Neuronal stem cell (in vitro differentiated cells): ENCODE measurements around the gene PFDN6.

Source experiments
- DNase-seq: peaks from one replicate; pipeline ENCODE4 v3.0.0-alpha.2; 2013; ENCODE audit warnings: low spot score
- H2AFZ ChIP-seq: one replicate; pipeline ENCODE4 v1.6.1; 2013; ENCODE audit warnings: mild to moderate bottlenecking, low read length, inconsistent platforms
- H2AK5ac ChIP-seq: 2 replicates; pipeline ENCODE4 v1.6.1; 2013; ENCODE audit warnings: low read depth, mild to moderate bottlenecking, inconsistent platforms, low read length, moderate library complexity, mixed read lengths
- H2BK120ac ChIP-seq: 2 replicates; pipeline ENCODE4 v1.6.1; 2013; ENCODE audit warnings: low read depth, mild to moderate bottlenecking, inconsistent platforms, low read length, moderate library complexity, mixed read lengths
- H2BK12ac ChIP-seq: one replicate; pipeline ENCODE4 v1.6.1; 2013; ENCODE audit warnings: low read length, inconsistent platforms
- H2BK15ac ChIP-seq: 2 replicates; pipeline ENCODE4 v1.6.1; 2013; ENCODE audit warnings: mild to moderate bottlenecking, low read length, inconsistent platforms, mixed read lengths
- H2BK5ac ChIP-seq: one replicate; pipeline ENCODE4 v1.6.1; 2013; ENCODE audit warnings: inconsistent platforms, mild to moderate bottlenecking, low read length, moderate library complexity
- H3K14ac ChIP-seq: one replicate; pipeline ENCODE4 v1.6.1; 2013; ENCODE audit warnings: low read length, inconsistent platforms
- H3K18ac ChIP-seq: 2 replicates; pipeline ENCODE4 v1.6.1; 2013; ENCODE audit warnings: low read length, inconsistent platforms
- H3K23ac ChIP-seq: 2 replicates; pipeline ENCODE4 v1.6.1; 2013; ENCODE audit warnings: low read depth, mild to moderate bottlenecking, mixed read lengths, low read length, inconsistent platforms; ENCODE audit not compliant: poor library complexity
- H3K27ac ChIP-seq: replicated peaks from 3 replicates; pipeline ENCODE4 v1.5.1; 2013; ENCODE audit warnings: low read length, inconsistent platforms
- H3K27me3 ChIP-seq, 3 experiments: 2 replicates each; pipeline ENCODE4 v1.6.1; 2013; ENCODE audit warnings: low read length in 3 of 3, mild to moderate bottlenecking in 2 of 3, inconsistent platforms in 1 of 3, low read depth in 1 of 3, mixed read lengths in 1 of 3, moderate library complexity in 1 of 3; ENCODE audit not compliant: control insufficient read depth in 3 of 3, insufficient read depth in 3 of 3
- H3K36me3 ChIP-seq, 2 donors: replicated peaks in 1 of 2; 2 replicates each; pipeline ENCODE4 v1.6.1; 2013; ENCODE audit warnings: low read length in 2 of 2; ENCODE audit not compliant: control insufficient read depth in 2 of 2, insufficient read depth in 2 of 2
- H3K4ac ChIP-seq: 2 replicates; pipeline ENCODE4 v1.6.1; 2013; ENCODE audit warnings: inconsistent platforms, mild to moderate bottlenecking, low read length, moderate library complexity
- H3K4me1 ChIP-seq, 2 donors: 1 replicate in 1 of 2; 2 replicates in 1 of 2; pipeline ENCODE4 v1.6.1; 2013; ENCODE audit warnings: low read length in 2 of 2, low read depth in 1 of 2; ENCODE audit not compliant: control insufficient read depth in 2 of 2, insufficient read depth in 1 of 2
- H3K4me2 ChIP-seq: one replicate; pipeline ENCODE4 v1.6.1; 2013; ENCODE audit warnings: mild to moderate bottlenecking, low read length, inconsistent platforms; ENCODE audit not compliant: insufficient read depth, poor library complexity, severe bottlenecking
- H3K4me3 ChIP-seq, 2 donors: 2 replicates each; pipeline ENCODE4 v1.5.1; 2013; ENCODE audit warnings: low read length in 2 of 2, mild to moderate bottlenecking in 2 of 2, inconsistent platforms in 1 of 2, moderate library complexity in 1 of 2
- H3K79me1 ChIP-seq: one replicate; pipeline ENCODE4 v1.6.1; 2013; ENCODE audit warnings: low read depth, mild to moderate bottlenecking, inconsistent platforms, low read length, moderate library complexity
- H3K9ac ChIP-seq: one replicate; pipeline ENCODE4 v1.6.1; 2013; ENCODE audit warnings: mild to moderate bottlenecking, low read depth, low read length, inconsistent platforms; ENCODE audit not compliant: poor library complexity
- H3K9me3 ChIP-seq, 2 donors: replicated peaks in 1 of 2; 2 replicates each; pipeline versions ENCODE3 to v1.6.1; 2013; ENCODE audit warnings: low read length in 2 of 2, mild to moderate bottlenecking in 2 of 2, inconsistent platforms in 1 of 2, low read depth in 1 of 2, mixed read lengths in 1 of 2, moderate library complexity in 1 of 2; ENCODE audit not compliant: control insufficient read depth in 2 of 2, insufficient read depth in 1 of 2
- H4K8ac ChIP-seq: one replicate; pipeline ENCODE4 v1.6.1; 2013; ENCODE audit warnings: low read depth, mild to moderate bottlenecking, inconsistent platforms, low read length, moderate library complexity
- H4K91ac ChIP-seq: one replicate; pipeline ENCODE4 v1.6.1; 2013; ENCODE audit warnings: low read length, low read depth, mild to moderate bottlenecking, inconsistent platforms; ENCODE audit not compliant: poor library complexity
- WGBS, 2 donors: extraction: QIAGEN DNeasy Blood & Tissue Kit; methylation state at CpG; one replicate each; pipeline ENCODE4 v1.1.7; 2013; ENCODE audit warnings: missing lambda C conversion rate in 2 of 2, mixed read lengths in 1 of 2; ENCODE audit not compliant: insufficient read length in 2 of 2, insufficient replicate concordance in 1 of 2; ENCODE audit errors: extremely low coverage in 2 of 2; 5-methylcytosine and 5-hydroxymethylcytosine counted together

PFDN6 gene

GRCh38 chr6:33295621-33296369, 6.4 kb downstream of the PFDN6 start:
- H4K91ac ChIP-seq, result no peak overlapping the region
- no peak overlapping the region for H3K4me3 ChIP-seq
- DNase-seq, result no peak
- H3K14ac ChIP-seq, result no peak overlapping the region
- H2BK12ac ChIP-seq, result no peak overlapping the region
- H3K4ac ChIP-seq, result no peak overlapping the region
- no peak overlapping the region for H2AK5ac ChIP-seq
- H4K8ac ChIP-seq, result no peak overlapping the region
- no peak overlapping the region for H3K9ac ChIP-seq
- peaks cover 5 to 6% of the 10 kb centered on the region in 2 donors for H3K4me1 ChIP-seq
- no peak overlapping the region for H2BK120ac ChIP-seq
- H3K9me3 ChIP-seq, result no peaks in the 10 kb centered on the region
- H3K23ac ChIP-seq, result no peak overlapping the region
- H2AFZ ChIP-seq, result no peak overlapping the region
- no peak overlapping the region for H3K4me2 ChIP-seq
- H3K27me3 ChIP-seq, result no peaks in the 10 kb centered on the region
- H2BK5ac ChIP-seq, result no peak overlapping the region
- H3K79me1 ChIP-seq, result peaks cover 6% of the 10 kb centered on the region
- WGBS, 2 donors, result no CpG with 5 or more reads among the region's 15 CpGs
- no peak overlapping the region for H2BK15ac ChIP-seq
- no peak overlapping the region for H3K27ac ChIP-seq
- H3K18ac ChIP-seq, result no peak overlapping the region
- peaks cover 20 to 60% of the 10 kb centered on the region in 2 donors for H3K36me3 ChIP-seq

GRCh38 chr6:33296797-33297405, 7.5 kb downstream of the PFDN6 start:
- peaks cover 6% of the 10 kb centered on the region for H3K79me1 ChIP-seq
- peak overlapping the region; percentile 76 for H3K27ac ChIP-seq
- H3K18ac ChIP-seq, result peak overlapping the region; percentile 84
- H2AFZ ChIP-seq, result peak overlapping the region; percentile 78
- peak overlapping the region; percentile 5 for H3K23ac ChIP-seq
- H3K36me3 ChIP-seq, result peaks cover 12 to 58% of the 10 kb centered on the region in 2 donors
- no peak overlapping the region for H2BK120ac ChIP-seq
- H3K4me2 ChIP-seq, result peak overlapping the region; percentile 79
- H2BK12ac ChIP-seq, result peak overlapping the region; percentile 77
- H3K14ac ChIP-seq, result no peak overlapping the region
- peak overlapping the region; percentile 83 for H2BK5ac ChIP-seq
- DNase-seq, result no peak
- H4K8ac ChIP-seq, result peak overlapping the region; percentile 53
- H4K91ac ChIP-seq, result no peak overlapping the region
- peak overlapping the region; percentile 34 for H3K9ac ChIP-seq
- H3K4ac ChIP-seq, result peak overlapping the region; percentile 55
- peak overlapping the region; percentile 78 for H2AK5ac ChIP-seq
- peak overlapping the region; percentile 53 to 78 for H3K4me3 ChIP-seq
- no peaks in the 10 kb centered on the region for H3K27me3 ChIP-seq
- H3K4me1 ChIP-seq, result peaks cover 5 to 6% of the 10 kb centered on the region in 2 donors
- H2BK15ac ChIP-seq, result peak overlapping the region; percentile 93
- WGBS, 2 donors, result no CpG with 5 or more reads among the region's 12 CpGs
- H3K9me3 ChIP-seq, result no peaks in the 10 kb centered on the region

DNA sequence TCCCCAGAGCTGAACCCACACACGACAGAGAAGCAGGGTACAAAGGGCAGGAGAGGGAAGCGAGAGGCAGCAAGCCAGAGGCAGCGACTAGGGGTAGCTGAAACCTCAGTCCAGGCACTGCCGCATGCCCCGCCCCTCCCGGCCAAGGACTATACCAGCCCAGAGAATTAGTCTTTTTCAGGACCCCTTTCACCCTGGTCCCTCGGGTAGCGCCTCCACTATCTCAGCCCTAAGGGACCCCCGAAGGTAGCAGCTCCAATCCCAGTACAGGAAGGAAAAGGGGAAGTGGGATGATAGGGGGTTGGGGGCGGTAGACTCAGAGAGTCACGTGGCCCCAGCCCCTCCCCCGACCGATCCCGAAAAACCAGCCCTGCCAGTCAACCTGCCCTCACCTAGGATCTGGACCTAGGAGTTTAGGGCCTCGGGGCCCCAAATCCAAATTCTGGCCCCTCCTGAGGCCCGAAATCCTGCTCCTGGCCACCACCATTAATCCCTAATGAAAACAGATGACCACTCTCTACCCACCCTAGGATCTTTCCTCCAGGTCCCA, 8.1 kb downstream of the PFDN6 start:
- peak overlapping the region; percentile 83 for H2BK5ac ChIP-seq
- no peak overlapping the region for H3K14ac ChIP-seq
- peak overlapping the region; percentile 76 for H3K27ac ChIP-seq
- no peaks in the 10 kb centered on the region for H3K27me3 ChIP-seq
- H3K4me2 ChIP-seq, result peak overlapping the region; percentile 79
- H3K23ac ChIP-seq, result peak overlapping the region; percentile 5
- WGBS, 2 donors, result no CpG with 5 or more reads among the region's 16 CpGs
- H2AFZ ChIP-seq, result peak overlapping the region; percentile 78
- peak overlapping the region; percentile 77 for H2BK12ac ChIP-seq
- H2BK120ac ChIP-seq, result no peak overlapping the region
- H2AK5ac ChIP-seq, result peak overlapping the region; percentile 78
- H4K8ac ChIP-seq, result peak overlapping the region; percentile 53
- no peak overlapping the region for H3K9ac ChIP-seq
- H4K91ac ChIP-seq, result no peak overlapping the region
- peaks cover 8 to 52% of the 10 kb centered on the region in 2 donors for H3K36me3 ChIP-seq
- H3K4me1 ChIP-seq, result peaks cover 5 to 6% of the 10 kb centered on the region in 2 donors
- H3K9me3 ChIP-seq, result no peaks in the 10 kb centered on the region
- peak overlapping the region; percentile 84 for H3K18ac ChIP-seq
- H3K4ac ChIP-seq, result peak overlapping the region; percentile 55
- H2BK15ac ChIP-seq, result peak overlapping the region; percentile 93
- DNase-seq, result no peak
- H3K4me3 ChIP-seq, result peak overlapping the region; percentile 53 to 78
- H3K79me1 ChIP-seq, result peaks cover 6% of the 10 kb centered on the region
